ENCODE measurements around the gene HDAC9. TPM values are rescaled to one million over a fixed set of nuclear protein-coding genes. Genes with fewer than 3 reads are reported as not detected.

Gene HDAC9
- total and polyA plus RNA-seq, 2 experiments from 2014 or later = 32.7 to 101 TPM

GRCh38 chr7:18532813-18533212 is 37.3 kb downstream of the HDAC9 start:
- Histone ChIP-seq H3K27ac (no peak overlapping the region), H3K9me3 (ENCODE audit: low read depth) (no peaks in the 10 kb centered on the region), H3K36me3 (no peaks in the 10 kb centered on the region), H3K4me3 (no peak overlapping the region), H3K27me3 (no peaks in the 10 kb centered on the region), H3K4me1 (ENCODE audit: low read depth) (peaks cover 2% of the 10 kb centered on the region)
- DNase-seq (ENCODE audit: low read depth in 1 of 2, low spot score in 1 of 2) = no peak
- no peak for TF ChIP-seq CTCF (IDR thresholded peaks at IDR 0.05; ENCODE audit: low read depth, low read length)

GRCh38 chr7:18534481-18534880 is 38.9 kb downstream of the HDAC9 start:
- H3K9me3 ChIP-seq (ENCODE audit: low read depth) = no peaks in the 10 kb centered on the region
- no peak overlapping the region for H3K4me3 ChIP-seq
- H3K36me3 ChIP-seq = no peaks in the 10 kb centered on the region
- no peak overlapping the region for H3K27ac ChIP-seq
- H3K27me3 ChIP-seq = no peaks in the 10 kb centered on the region
- no peak for DNase-seq (ENCODE audit: low read depth in 1 of 2, low spot score in 1 of 2)
- peaks cover 4% of the 10 kb centered on the region for H3K4me1 ChIP-seq (ENCODE audit: low read depth)
- no peak for TF ChIP-seq CTCF (IDR thresholded peaks at IDR 0.05; ENCODE audit: low read depth, low read length)

GRCh38 chr7:18535810-18536415 is 40.4 kb downstream of the HDAC9 start:
- no peaks in the 10 kb centered on the region for H3K27me3 ChIP-seq
- no peak overlapping the region for H3K27ac ChIP-seq
- DNase-seq (ENCODE audit: low read depth in 1 of 2, low spot score in 1 of 2) = no peak
- H3K4me1 ChIP-seq (ENCODE audit: low read depth) = peaks cover 4% of the 10 kb centered on the region
- no peaks in the 10 kb centered on the region for H3K9me3 ChIP-seq (ENCODE audit: low read depth)
- H3K36me3 ChIP-seq = no peaks in the 10 kb centered on the region
- no peak for TF ChIP-seq CTCF (IDR thresholded peaks at IDR 0.05; ENCODE audit: low read depth, low read length)
- H3K4me3 ChIP-seq = no peak overlapping the region

GRCh38 chr7:18536486-18536885 is 40.9 kb downstream of the HDAC9 start:
- H3K4me1 ChIP-seq (ENCODE audit: low read depth) = peaks cover 4% of the 10 kb centered on the region
- no peak for DNase-seq (ENCODE audit: low read depth in 1 of 2, low spot score in 1 of 2)
- no peak overlapping the region for H3K27ac ChIP-seq
- H3K36me3 ChIP-seq = no peaks in the 10 kb centered on the region
- no peak overlapping the region for H3K4me3 ChIP-seq
- no peak for TF ChIP-seq CTCF (IDR thresholded peaks at IDR 0.05; ENCODE audit: low read depth, low read length)
- H3K27me3 ChIP-seq = no peaks in the 10 kb centered on the region
- no peaks in the 10 kb centered on the region for H3K9me3 ChIP-seq (ENCODE audit: low read depth)

GRCh38 chr7:18538554-18539250 is 43.2 kb downstream of the HDAC9 start:
- Histone ChIP-seq H3K27me3 (no peaks in the 10 kb centered on the region), H3K27ac (no peak overlapping the region), H3K4me3 (no peak overlapping the region), H3K4me1 (ENCODE audit: low read depth) (peaks cover 4% of the 10 kb centered on the region), H3K36me3 (peaks cover 5% of the 10 kb centered on the region), H3K9me3 (ENCODE audit: low read depth) (no peaks in the 10 kb centered on the region)
- DNase-seq (ENCODE audit: low read depth in 1 of 2, low spot score in 1 of 2) = no peak
- no peak for TF ChIP-seq CTCF (IDR thresholded peaks at IDR 0.05; ENCODE audit: low read depth, low read length)
